ENCODE results near the gene ZDHHC11.
"Not testable (repeated sequence)": the region's sequence is repeated elsewhere in the genome, so short reads cannot be mapped to it uniquely, and the experiment has no call there.

Gene ZDHHC11

DNA sequence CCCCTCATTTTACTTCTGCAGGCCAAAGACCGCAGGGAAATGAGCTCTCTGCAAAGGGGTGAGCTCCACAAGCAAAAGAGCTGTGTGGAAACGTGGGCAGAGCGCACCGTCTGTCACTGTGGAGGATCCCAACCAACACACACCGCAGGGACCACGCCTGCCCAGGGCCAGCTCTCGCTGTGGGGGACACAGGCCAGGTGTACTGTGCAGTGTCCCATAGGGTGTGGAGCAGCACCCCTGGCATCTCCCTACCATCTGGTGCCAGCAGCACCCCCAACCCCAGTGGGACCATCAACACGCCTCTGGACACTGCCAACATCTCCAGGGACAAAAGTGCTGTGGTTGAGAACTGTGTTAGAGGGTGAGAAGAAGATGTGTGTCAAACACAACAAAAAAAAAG lies 27.9 kb upstream of the ZDHHC11 start:
- not testable (repeated sequence) for DNase-seq (ENCODE audit: low read depth, low spot score)

DNA sequence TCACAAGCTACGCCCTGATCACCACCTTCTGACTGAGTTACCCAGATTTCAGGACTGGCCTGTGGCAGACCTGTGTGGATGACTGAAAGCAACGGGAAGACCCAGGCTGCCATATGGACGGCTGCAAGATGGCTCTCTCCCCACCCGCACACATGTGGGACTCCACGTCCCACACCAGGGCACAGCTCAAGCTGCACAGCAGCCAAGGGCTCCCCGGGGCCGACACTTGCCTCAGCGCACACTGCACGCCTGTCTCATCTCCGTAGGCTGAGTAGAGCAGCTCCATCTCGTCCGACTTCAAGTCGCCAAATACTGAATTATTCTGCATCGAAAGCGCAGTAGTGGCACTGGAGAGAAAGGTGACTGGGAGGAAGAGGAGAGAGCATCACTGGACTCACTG lies 27.3 kb upstream of the ZDHHC11 start:
- no peak for DNase-seq (ENCODE audit: low read depth, low spot score)

DNA sequence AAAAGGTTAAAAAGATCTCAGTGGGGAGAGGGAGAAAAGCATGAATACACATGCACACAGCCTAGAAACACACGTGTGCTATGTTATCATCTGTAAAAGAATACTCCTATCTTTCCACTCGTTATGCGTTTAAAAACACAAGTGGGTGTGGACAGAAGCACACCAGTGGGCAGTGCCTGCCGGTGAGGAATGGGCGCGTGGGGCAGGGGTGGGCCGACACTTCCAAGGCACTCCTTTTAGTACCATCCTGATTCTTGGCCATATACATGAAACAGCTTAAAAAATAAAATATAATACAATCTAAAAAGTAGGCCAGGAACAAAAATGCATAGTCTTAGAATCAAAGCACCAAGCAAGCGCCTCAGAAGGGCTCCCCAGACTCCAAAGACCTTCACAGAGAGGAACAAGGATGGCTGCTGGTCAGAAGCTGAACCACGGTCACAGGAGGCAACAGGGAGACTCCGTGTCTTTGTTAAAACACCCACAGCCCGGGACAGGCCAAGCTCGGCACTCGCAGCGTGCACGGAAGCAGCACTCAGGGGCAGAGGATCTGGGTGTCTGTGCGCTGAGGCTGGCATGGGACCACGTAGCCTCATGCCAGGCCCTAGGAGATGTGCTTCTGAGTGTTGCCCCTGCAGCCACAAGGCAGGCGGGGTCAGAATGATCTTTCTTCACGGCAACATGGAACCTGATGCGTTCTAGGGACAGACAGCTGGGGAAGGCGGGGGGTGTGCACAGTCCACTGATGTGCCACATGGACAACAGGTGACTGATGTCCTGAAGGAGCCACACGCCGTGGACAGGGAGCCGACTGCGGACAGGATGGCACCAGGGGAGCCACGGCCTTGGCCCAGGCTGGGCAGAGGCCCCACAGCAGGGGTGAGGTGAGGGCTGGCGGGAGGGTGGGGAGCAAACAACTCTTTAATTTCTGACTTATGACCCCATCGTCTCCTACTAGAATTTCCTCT lies 25.9 kb upstream of the ZDHHC11 start:
- no peak for DNase-seq (ENCODE audit: low read depth, low spot score)

DNA sequence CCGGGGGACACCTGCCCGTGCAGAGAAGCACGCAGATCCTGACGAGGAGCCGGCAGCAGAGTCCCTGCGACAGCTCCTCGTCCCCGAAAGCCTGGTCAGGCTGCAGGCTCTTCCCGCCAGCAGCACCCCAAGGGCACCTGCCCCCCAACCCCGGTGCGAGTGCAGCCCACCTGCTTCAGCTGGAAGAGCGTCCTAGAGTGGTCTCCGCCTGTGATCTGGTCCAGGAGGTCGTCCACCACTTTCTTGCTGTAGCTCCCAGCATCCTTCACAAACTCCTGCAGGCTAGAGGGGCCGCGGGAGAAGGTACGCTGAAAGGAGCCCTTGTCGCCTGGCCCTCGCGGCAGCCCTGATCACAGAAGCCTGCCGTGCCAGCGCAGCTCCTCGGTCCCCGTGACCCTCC lies 25.1 kb upstream of the ZDHHC11 start:
- DNase-seq (ENCODE audit: low read depth, low spot score) = no peak

DNA sequence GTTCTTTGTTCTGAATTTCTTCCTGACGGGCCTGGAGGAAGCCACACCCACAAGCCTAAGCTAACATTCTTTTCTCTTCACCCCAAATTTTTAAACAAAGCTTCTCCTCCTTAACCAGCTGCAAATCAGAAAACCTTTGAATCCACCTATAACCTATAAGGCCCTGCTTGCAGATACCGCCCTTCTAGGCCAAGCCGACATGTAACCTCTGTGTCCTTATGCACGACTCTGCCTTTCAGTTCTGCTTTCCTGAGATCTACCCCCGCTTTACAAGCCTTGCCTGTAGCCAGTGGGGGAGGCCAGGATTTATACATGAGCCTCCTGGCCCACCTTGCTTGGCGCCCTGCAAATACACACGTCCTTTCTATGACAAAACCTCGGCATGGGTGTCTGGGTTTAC lies 22.5 kb upstream of the ZDHHC11 start:
- no peak for DNase-seq (ENCODE audit: low read depth, low spot score)

DNA sequence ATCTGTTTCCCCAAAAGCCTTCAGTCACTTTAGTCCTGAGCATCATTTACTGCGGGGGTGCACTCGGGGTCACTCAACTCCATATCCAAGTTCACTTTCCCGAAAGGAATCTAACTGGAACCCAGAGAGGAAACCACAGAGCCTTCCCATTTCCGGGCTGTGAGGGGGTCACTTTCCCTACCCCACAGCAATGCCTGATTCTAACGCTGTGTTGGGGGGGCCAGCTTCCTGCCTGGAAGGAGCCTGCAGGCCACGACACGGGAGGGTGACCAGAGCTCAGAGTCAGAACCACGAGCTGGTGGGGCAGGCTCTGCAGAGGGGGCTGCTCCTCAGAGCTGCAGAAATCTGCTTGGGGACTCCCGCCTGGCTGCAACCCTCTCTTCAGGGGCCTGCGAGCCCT lies 21.5 kb upstream of the ZDHHC11 start:
- DNase-seq (ENCODE audit: low read depth, low spot score) = no peak

DNA sequence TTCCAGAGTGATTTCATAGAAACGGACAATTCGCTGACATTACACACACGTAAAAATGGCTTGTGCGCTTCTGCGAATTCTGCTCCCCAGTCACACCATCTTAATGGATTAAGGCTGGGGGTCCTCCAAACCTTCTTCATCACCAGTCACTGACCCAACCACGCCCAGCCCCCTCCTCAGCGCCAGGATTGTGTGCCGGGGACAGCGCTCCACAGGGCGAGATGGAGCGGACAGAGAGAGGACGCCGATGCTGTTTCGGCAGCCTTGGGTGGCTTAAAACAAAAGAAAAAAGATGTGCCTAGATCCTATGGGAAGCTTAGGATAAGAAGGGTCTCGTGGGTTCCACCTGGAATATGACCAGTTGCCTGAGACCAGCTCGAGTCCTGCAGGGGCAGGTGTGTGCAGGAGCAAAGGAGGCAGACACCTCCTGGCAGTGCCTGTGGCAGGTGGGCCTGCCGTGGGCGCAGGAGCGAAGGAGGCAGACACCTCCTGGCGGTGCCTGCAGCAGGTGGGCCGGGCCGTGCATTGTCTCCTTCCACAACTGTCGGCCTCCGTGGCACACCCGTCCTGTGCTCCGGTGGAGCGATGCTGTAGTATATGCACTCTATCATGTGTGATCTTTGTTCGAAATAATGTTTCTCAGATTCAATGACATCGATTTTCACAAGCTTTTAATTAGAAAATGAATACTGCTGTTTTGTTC lies 21.0 kb upstream of the ZDHHC11 start:
- no peak for DNase-seq (ENCODE audit: low read depth, low spot score)

DNA sequence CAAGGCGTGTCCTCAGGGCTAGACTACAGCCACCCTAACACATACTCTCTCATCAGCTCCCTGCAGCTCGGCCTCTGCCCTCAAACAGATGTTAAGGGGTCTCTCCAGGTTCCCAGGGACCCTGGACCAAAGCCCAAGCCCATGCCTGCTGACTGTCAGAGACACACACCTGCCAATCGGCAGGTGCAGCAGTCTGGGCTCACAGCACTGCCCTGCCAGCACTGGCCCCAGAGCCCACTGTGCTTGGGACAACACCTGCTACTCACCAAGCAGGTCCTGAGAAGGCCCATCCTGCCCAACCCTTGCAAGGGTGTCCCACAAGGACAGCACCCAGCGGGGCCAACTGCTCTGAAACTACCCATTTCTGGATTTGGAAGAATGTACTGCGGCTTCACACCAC lies 20.2 kb upstream of the ZDHHC11 start:
- no peak for DNase-seq (ENCODE audit: low read depth, low spot score)

DNA sequence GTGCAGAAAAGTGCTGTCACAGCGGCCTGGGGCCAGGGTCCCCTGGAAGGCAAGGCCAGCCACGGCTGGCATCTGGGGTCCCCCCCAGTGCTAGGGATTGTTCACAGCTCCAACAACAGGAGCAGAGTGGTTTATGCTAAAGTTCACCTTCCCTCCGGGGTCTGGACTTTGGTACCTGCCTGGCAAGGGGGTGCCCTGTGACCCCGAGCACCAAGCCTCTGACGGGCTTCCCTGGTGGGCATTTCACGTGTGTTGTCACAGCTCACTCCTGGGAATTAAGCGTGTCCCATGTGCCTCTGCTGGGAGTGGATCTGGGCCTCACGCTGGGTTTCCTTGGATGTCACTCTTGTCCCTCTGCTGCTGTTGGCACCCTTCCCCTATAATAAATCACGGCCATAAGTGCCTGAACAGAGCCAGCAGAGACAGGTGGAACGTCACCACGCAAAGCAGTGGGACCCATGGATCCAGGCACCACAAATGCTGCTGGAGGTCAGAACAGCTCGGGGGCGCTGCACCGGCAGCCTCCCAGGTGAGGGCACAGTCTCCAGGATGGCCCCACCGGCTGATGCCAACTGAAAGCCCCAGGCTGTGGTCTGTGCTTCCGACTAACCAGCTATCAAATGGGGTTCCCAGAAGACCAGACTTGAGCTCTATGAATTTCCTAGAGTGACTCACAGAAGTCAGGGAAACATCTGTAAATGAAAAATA lies 17.8 kb upstream of the ZDHHC11 start:
- no peak for DNase-seq (ENCODE audit: low read depth, low spot score)

DNA sequence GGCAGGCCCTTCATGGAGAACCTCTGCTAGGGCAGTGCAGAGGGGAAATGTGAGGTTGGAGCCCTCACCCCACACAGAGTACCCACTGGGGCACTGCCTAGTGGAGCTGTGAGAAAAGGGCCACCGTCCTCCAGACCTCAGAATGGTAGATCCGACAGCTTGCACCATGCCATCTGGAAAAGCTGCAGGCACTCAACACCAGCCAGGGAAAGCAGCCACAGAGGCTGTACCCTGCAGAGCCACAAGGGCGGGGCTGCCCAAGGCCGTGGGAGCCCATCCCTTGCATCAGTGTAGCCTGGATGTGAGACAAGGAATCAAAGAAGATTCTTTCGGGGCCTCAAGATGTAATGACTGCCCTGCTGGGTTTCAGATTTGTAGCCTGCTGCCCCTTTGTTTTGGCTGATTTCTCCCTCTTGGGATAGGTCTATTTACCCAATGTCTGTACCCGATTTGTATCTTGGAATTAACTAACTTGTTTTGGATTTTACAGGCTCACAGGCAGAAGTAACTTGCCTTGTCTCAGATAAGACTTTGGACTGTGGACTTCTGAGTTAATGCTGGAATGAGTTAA lies 16.6 kb upstream of the ZDHHC11 start:
- DNase-seq (ENCODE audit: low read depth, low spot score) = no peak

DNA sequence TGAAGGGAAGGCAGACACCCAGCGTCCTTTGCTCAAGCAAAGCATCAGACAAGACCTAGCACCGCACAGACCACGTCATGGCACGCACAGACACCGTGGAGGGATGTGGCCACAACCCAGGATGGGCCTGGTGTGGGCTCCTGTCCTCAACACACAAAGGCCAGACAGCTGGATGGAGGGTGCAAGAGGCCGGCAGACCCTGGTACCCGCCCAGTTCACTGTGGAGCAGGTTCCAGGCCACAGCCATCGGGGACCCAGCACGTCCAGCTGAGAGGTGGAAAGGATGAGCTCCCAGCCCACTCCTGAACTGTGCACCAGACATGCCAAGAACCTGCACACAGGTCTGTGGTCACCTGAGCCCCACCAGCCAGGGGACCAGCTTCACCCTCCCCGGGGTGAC lies 15.0 kb upstream of the ZDHHC11 start:
- DNase-seq (ENCODE audit: low read depth, low spot score) = no peak

DNA sequence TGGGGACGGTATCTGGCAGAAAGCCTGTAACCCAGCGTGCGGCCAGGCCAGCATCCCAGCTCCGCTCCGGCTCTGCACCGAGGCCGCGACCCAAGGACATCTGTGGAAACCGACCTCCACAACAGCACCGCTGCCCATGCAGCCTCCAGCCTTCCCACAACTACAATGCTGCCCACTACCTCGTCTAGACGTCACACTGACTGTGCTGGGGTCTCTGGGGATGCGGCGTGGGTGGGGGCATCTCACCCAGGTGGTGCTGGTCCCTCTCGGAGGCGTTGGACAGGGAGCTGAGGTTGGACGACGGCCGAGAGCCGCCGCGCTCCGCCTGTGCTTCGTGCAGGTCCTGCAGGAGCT lies 14.4 kb upstream of the ZDHHC11 start:
- no peak for DNase-seq (ENCODE audit: low read depth, low spot score)

DNA sequence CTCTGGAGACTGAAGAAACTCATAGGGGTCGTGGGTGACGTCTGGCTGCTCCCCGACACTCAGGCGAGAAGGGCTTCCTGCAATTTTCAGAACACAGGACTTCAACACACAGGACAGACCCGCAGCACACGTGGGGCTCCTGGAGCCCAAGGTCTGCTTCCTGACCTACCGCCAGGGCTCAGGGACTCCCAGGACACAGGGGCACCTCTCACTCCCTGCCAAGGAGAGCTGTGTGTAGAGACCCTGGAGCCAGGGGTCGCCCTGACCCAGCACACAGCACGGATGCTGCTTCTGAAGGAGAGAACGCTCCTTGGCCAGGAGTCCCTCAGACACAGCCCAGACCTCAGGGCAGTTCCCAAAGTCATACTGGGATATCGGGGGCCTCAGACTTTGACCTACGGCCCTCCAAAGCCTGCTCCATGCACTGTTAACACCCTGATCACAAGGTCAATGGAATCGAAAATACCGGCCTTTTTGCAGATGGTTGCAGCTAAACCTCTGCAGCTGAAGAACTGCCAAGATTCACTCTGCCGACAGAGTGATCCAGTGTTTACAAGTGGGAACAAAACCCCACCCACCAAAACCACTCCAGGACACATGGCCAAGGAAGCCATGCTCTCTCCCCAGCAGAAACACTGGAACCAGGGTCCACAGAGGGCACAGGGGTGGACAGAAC lies 13.8 kb upstream of the ZDHHC11 start:
- DNase-seq (ENCODE audit: low read depth, low spot score) = no peak

DNA sequence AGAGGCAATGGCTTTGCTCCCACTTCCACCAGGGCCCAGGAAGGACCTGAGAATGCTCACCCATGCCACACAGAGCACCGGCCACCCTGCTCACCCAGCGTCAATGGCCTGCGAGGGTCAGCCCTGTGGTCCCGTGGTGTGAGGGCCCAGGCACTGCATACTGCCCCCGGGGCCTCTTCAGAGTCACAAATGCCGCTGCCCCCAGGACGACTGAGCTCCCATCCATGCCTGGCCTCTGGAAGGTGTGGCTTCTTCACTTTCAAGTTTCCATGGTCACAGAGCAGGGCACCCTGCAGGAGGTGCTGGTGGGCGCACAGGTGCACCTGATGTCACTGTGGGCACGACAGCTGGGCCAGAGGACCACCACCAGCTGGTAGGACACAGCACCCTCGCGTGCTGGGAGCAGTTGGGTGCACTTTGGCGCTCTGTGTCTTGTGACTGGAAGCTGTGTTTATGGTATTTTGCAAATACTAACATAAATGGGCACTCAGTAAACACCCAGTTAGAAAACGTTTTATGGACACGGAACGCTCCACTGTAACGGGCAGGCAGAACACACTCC lies 12.5 kb upstream of the ZDHHC11 start:
- no peak for DNase-seq (ENCODE audit: low read depth, low spot score)

DNA sequence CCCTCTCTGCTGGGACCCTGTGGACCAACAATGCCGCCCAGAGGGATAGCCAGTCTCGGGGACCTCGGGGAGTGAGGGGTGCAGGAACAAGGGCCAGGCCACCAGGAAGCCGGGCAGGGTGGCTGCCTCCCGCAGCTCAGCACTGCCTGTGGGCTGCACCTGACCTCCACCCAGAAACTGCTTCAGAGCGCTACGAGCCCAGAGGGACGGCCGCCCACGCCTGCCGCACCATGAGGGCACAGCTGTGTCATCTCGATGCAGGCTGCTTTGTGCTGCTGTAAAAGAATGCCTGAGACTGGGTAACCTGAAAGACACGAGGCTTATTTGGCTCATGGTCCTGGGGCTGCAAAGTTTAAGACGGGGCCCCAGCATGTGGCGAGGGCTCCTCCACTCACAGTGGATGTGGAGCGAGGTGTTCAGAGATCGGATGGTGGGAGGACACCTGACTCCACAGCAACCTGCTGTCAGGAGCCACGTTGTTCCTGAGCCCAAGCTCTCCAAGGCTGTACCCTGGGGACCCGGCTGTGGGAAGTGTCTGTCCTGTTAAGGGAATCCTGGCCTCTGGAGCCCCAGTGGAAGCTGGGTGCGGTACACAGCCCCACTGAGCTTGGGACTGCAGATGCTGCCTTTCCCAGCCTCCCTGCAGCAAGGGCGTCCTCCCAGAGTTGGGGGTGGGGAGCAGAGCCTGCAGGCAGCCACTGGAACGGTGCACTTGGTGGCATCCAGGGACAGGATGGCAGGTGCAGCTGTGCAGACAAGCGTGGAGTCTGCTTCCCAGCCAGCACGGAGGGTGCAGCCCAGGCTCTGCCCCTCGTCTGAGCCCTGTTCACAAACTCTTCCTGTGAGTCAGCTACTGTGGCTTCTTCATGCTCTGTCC lies 11.8 kb upstream of the ZDHHC11 start:
- no peak for DNase-seq (ENCODE audit: low read depth, low spot score)

DNA sequence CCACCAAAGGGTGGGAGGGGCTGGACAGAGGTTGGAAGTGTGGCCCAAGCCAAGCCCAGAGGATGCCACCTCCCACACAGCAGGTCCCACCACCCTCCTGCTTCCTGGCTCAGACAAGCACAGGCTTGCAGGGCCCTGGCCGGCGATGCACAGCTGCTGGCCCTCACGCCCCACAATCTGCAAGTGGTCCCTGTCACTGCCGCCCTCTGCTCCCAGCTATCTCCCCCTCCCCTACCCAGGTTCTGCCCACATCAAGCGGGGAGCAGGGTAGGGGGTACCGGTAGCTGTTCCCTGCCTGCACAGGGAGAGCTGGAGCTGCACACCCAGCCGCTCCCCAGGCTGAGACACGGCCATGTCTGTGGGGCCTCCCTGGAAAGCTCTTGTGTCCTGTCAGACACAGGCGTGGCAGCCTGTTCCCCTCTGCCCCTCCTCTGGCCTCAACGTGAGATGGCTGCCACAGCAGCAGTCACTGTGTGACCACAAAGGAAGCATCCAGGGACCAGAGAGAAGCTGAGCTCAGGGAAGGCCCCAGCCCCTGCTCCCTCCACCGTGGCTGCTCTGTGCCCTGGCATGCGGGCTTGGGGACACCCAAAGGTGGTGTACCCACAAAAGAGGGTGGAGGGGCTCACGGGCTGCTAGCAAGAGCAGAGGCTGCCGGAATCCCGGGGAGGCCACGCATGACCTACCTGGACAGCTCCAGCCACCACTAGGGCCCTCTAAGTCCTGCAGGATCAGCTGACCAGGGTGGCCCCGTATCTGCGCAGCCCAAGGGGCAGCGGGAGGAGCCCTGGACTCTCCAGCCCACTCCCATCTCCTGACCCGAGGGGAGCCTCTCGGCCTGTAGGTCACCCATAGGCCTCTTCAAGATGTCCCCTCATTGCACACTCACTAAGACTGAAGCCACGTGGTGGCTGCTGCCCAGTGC lies 10.9 kb upstream of the ZDHHC11 start:
- no peak for DNase-seq (ENCODE audit: low read depth, low spot score)

DNA sequence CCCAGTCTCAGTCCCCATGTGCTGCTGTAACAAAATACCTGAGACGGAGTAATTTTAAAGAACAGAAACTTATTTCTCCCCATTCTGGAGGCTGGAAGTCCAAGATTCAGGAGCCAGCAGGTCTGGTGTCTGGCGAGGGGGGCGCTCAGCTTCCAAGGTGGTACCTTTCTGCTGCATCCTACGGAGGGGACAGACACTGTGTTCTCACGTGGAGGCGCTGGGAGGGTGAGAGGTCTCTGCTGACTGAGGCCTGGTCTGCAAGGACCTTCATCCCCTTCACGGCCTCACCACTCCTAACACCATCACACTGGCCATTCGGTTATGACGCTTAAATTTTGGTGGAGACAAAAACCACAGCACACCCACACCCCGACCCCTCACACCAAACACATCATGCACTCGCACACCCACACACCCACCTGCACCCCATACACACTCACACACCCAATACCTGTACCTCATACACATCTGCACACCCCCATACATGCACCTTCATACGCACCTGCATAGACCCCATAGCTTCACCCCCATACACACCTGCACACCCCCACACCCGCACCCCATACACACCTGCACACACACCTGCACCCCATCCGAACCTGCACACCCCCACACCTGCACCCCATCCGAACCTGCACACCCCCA lies 9.8 kb upstream of the ZDHHC11 start:
- no peak for DNase-seq (ENCODE audit: low read depth, low spot score)

DNA sequence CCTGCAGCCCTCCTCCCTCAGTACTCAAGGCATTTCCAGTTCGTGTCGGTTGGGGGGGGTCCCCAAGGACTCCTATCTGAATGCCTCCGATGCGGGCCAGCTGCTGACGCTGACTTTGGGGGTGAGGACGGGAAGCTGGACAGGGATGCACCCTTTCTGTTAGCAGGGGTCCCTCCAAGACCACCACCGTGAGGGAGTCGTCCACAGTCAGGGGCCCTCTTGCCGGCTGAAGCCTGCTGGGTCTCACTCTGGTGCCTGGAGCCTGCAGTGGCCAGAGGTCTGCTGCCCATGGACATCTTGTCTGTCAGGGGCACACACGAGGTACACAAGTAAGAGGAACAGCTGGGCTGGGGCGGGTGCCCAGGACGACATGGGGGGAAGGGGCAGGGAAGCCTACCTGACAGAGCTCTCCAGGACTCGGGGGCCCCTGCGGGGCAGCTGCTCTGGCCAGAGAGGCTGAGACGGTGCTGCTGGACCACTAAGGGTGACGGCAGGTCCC lies 9.1 kb upstream of the ZDHHC11 start:
- DNase-seq (ENCODE audit: low read depth, low spot score) = no peak

Data from brain pericyte (primary cell).